H4 (cell line): ENCODE data around the gene ANK3. TPM values are rescaled to one million over a fixed set of nuclear protein-coding genes. Genes with fewer than 3 reads are reported as not detected.
A peak's percentile ranks its signal among the peaks of the same experiment; 100 is the strongest.

ENCODE experiments used
- DNase-seq: peaks from one replicate; pipeline ENCODE4 v3.0.0-alpha.2; 2015; ENCODE audit warnings: low spot score
- total RNA-seq: library from RNA; depleted of rRNA; stranded (reverse); fragments of >200 nt; shearing (Covaris generic); gene quantifications from 2 replicates; pipeline ENCODE4 v1.2.3, GENCODE V29; 2014

The ANK3 gene
- total RNA-seq, 1 experiment from 2014 or later = 10.2 TPM

DNA sequence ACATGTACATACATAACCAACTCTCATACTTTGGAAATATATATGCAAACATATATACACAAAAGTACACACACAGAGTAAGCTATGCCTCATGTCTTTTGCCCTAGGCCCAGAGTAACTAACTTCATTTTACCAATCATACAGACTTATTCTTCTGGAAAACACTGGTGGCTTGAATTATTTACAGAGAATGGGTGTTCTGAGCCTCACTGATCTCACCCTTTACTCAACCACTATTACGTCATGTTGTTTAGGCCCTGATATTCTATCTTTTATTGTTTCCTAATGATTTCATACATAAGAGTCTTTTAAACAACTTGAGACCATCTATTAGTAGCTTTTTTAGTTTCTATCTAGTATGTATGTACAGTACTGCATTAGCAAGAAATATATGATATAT is 43.0 kb downstream of the ANK3 start:
- no peak for DNase-seq

DNA sequence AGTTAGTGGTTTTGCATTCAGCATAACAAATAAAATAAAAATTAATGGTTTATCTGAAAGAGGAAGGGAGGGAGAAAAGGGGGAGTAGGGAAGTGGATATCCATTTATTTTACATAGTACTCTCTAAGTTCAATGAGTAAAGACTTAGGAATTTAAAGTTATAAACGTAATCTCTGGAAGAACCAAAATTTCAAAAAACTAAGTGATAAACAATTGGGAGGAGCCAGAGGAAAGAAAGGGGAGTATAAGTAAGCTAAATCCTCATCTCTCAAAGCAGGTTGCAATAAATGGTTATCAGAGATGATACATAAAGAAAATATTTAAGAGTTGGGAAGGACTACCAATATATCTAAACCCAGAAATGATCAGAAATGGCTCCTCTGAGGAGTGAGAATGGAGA is 46.4 kb downstream of the ANK3 start:
- DNase-seq = no peak

DNA sequence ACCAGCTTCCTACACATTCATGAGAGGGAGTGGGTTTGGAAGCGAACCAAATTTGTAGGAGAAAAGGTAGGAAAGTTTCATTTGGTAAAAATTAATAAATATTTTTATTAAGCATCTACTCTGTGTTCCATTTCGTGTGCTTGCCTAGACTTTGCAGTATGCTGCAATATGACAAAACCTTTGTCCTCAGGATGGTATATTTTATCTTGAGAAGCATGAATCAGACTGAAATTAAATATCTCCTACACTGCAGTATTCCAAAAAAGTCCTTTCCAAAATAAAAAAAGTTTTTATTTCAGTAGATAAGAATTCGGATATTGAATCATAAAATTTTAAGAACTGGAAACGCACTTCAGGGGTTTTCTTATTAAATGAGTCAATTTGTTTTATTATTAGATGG is 47.7 kb downstream of the ANK3 start:
- no peak for DNase-seq

DNA sequence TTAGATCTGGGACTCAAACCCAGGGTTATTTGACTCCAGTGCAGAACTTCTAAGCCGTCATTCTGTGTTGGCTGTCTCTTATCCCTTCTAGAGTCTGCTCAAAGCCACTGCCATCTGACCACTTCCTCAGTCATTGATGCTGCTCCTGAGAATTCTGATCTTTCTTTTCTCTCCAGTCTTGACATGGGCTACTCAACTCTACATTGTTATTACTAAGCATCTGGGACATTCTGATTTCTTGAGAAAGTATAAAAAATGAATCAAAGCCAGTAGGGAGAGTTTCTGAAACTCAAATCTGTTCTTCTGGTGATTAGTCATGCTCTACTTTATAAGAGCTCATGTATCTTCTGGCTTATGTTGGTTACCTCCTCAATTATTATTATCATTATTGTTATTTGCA is 48.7 kb downstream of the ANK3 start:
- no peak for DNase-seq

DNA sequence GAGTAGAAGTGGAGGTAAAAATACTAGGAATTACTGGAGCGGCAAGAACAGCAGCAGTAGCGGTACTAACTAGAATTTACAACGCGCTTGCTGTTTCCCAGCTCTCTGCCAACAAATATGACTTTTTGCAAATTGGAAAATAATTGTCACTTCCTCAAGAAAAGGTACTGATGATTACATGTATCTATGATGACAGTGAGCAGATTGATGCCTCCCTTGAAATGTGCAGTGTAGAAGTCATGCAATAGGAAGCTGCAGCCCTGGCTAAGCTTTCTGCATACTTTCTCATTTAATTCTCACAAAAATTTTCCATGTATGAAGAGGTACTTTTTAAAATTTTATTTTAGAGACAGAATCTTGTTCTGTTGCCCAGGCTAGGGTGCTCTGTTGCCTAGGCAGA is 49.9 kb downstream of the ANK3 start:
- no peak for DNase-seq

DNA sequence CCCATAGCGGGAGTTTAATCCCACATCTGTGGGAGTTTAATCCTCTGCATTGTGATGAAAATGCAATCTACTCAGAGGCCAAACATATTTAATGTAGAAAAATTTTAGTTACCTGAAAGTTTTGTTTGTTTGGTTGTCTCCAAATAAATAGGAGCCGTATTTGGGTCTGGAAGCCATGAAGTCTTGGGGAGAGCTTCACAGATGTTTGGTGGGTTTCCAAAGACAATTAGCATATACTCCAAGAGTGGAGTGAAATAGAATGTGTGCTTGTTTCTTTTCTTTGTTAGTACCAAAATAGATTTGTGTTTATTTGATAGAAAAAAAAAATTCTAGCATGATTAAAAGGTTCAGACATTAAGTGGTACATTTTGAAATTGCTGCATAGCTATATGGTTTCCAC is 50.9 kb downstream of the ANK3 start:
- no peak for DNase-seq

DNA sequence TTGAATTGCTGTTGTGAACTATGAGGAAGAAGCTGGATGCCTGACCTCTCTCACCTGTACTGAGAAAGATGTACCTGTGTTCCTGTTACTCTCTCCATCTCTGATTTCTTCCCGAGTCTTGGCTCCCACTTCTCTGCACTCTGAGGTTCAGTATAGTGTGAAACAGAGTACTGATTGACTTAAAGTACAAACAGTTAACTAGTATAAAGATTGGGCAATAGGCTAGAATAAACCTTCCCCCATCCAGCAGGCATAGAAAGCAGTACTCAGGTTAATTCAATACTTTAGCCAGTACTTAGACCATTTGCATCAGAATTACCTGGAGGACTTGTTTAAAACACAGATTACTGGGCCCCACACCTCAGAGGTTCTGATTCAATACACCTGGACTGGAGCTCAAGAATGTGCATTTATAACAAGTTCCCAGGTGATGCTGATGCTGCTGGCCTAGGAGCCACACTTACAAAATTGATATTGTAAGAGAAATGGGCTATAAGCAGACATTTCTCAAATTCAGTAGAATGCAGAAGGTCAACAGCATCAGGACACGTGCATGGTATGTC is 51.6 kb downstream of the ANK3 start:
- DNase-seq = no peak

DNA sequence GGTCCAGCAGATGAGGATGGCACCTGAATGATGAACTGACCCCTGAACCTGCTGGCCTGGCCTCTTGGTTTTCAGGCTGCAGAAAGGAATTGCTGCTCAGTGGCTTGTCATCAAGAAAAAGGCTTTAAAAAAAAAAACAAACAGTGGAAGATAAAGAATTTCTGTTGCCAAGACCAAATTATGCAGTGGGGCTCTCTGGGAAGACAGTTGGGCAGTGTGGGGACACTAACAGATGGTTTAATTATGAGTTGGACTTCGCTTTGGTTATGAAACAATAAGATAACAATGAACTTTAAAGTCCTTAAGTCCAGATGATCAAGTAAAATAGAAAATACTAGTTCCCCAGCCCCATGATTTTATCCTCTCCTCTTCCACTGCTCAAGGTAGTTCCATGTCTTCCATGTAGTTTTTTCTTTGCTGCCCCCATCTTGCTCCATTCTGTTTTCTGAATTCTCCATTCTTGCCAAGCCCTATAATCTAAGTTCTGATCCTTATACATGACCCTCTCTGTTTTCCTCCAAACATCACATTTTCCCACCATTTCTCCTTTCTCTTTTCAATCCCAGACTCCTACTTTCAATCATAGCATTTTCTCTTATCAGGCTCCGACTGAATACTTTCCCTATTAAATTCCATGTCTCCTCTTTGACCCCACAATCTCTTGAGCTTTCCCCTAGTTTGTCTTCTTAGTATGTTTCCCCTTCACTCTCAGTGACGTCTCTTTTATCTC is 52.6 kb downstream of the ANK3 start:
- no peak for DNase-seq

DNA sequence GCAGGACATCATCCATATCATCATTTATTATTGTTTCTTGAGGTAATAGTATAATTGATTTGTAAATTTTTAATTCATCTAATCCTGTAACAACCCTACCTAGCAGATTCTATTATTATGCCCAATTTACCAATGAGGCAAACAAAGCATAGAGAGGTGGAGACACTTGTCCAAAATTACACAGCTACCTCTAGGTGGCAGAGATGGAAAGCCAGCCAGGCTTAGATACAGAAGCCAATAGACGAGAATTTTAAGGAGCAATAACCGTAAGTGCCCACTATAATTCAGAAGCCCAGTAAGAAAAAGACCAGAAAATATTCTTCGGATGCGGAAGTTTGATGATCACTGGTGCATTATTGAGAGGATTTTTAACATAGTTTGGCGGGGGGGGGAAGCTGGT is 54.0 kb downstream of the ANK3 start:
- no peak for DNase-seq

DNA sequence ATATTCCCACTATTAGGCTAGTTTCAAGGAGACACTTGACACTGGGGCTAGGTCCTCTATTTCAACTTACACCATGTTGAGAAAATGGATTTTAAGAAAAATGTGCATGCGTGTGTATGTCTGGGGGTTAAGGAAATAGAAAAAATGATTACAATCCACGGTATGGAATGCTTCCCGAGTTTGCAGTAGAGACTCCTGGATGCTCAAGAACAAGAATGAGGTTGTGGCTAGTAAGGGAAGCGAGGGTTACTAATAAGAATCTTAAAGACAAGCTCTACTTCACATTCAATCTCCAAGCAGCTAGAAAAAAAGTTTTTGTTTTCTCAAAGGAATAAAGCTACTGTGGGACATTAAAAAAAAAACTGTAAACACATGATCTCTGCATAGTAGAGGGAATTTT is 54.7 kb downstream of the ANK3 start:
- DNase-seq = no peak

DNA sequence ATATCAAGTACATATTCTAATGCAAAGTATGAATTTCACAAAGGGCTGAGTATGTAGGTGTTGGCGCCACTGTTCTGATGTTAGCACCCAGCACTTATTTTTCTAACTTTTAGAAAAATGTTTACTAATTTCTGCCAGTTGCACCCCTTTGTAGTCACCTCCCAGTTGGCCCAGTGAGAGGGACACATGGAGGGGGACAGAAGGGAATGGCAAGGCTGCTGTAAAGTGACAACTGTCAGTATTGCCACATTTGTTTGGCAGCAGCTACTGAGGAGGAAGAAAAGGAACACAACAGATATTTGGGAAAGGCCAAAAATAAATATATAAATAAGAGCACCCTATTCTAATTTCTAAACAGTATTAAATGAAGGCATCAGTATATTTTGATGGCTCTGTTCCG is 57.3 kb downstream of the ANK3 start:
- no peak for DNase-seq

DNA sequence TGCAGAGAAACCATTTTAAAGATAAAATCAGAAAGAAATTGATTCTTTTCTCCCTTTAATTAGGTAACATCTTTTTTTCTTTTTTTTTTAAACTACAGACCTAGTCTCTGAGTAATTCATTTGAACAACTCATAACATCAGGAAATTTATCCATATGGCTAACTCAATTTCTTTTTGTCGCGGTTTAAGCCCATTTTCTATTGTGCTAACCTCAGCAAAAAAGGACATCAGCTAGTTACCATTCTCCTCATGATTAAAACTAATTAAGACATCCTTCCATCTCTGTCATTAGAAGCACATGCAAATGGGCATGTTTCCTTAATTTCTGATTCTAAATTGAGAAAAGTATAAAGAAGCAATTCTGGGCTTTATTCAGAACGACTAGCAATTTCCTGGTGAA is 57.8 kb downstream of the ANK3 start:
- DNase-seq = no peak

DNA sequence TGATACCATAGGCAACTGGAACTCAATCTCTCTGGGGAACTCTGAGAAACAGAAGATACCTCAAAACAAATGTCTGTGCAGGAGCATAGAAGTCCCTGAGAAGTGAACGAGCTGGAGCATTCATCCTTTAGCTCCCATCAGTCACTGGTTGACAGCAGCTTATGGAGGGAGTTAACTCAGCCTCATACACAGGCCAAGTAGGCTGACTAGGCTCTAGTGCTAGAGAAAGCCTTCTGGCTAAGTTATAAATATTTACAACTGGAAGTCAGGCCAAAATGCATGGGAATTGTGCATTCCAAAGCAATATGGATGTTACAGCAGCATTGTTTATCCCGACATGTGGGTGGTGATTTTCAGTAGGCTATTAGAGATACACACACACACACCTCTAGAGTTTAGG is 66.5 kb downstream of the ANK3 start:
- DNase-seq = no peak

DNA sequence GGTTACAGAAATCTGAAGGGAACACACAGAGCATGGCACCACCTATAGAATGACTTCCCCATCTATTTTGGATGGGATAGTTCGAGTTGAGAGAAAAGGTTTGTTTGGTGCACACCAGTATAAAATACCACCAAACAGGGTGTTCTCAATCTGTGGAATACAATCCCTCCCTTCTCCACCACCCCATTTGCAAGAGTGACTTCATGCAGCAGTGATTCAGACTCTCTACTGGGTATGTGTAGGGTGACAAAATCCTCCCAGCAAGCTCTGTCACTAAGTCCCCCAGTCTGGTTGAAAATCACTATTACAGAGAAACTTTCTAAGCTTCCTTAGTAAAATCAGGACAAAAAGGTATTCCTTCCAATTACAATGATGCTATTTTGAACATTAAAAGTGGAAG is 69.0 kb downstream of the ANK3 start:
- DNase-seq = no peak

DNA sequence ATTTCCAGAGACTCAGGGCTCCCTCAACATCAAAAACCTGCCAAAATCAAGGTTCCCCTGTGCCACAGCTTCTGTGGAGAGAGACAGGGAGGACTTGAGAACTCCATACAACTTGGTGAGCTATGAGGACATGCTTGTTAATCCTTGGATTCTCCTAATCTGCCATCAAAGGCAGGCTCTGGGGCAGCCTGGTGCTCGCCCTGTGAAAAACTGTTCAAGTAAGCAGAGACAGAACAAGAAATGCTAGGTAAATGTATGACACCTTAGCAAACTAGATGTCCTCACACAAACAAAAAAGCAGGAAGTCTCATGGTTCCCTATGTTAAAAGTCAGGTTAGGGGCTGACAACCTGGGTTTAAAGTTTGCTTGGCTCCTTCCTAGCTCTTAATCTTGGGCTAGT is 73.6 kb downstream of the ANK3 start:
- DNase-seq = no peak

DNA sequence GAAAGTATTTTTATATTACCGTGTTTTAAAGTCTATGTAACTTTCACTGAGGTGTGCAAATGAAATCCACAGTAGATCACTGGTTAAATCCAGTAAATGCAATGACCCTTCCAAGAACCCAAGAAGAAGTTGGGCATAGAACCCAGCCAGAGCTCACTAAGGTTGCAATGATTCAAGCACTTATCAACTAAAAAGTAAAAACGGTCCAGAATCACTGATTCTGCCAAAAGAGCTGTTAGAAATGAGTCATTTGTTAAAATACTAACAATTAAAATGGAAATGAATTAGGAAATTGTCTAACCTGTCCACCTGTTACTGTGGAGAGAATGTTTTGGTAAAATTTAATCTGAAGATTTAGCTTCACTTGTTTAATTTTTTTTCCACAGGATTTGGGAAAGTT is 74.4 kb downstream of the ANK3 start:
- DNase-seq = no peak

DNA sequence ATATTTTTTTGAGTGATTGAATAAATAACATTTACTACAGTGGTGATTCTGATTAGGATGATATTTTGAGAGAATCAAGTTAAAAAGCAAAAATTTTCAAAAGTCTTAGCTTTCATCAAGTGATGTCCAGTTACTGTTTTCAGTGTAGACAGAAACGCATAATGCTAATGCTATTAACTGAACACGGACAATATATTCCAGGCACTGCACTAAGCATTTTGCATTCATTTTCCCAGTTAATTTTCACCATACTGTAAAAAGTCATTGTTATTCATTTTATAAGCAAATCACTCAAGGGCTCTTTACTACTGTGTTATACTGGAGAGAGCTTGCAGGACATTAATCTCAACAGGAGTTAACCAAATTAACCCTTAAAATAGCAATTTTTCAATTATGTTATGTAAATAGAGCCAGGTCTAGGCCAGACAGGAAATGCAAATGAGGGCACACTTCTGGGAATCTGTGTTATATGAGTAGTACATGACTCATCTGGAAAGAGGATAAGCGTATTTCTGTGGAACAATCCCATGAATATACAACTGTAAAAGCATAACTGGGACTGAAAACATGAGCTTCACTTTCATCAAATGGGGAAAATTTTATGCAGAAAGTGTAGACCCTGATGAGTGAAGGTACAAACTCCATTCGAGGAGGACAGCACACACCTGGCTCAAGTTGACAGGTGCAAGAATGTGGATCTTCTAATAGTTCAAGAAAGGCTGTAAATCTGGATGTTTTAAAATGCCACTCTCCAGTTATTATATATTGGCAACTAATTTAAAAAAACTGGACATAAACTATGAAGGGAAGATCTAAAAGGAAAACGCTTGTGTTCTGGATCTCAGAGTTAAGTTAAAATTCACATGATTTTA is 75.4 kb downstream of the ANK3 start:
- DNase-seq = peak; percentile 74

DNA sequence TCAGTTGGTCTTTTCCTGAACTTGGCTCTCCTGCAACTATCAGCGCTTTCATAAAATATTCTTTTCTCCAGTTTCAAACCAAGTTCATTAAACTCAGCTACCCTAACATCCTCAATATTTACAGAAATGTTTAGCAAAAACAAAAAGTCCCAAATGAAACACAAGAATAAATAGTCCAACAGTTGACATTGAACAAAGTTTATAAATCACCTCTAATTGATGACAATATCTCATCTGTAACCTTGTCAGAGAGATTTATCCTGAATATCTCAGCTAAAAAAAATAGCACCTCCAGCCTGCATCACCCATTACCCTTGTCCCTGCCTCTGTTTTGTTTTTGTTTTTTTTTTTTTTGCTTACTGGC is 76.1 kb downstream of the ANK3 start:
- no peak for DNase-seq

DNA sequence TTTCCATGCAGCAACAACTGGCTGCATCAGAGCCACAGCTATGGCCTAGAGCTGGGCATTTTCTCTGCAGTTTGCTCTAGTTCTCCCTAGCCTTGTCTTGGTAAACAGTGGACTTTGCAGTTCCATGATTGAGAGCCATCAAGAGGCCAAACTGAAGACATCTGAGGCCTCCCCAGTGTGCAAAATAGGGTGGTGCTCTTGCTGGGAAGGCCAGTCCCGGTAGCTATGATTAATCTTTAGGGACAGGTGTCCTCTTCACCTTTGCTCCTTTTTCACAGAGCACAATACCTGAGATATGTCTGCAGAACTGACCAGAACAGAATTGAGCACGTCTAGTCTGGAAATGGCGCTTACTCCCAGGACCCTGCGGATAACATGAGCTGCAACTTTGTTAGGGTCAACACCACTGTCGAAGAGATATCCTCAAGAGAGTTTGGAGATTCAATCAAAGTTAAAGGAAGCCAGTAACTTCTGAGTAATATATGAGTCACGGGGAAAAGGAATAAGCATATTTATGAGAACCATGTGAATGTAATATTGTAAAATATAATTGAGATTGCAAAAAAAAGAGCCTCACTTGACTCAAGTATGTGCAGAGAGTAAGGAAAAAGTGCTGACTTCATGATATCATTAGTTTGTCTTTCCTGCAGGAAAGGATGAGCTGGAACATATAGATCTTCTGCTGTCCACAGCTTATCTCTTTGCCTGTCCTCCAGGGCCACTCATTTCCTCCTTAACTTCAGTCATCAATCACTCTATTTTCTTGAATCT is 76.7 kb downstream of the ANK3 start:
- DNase-seq = no peak

DNA sequence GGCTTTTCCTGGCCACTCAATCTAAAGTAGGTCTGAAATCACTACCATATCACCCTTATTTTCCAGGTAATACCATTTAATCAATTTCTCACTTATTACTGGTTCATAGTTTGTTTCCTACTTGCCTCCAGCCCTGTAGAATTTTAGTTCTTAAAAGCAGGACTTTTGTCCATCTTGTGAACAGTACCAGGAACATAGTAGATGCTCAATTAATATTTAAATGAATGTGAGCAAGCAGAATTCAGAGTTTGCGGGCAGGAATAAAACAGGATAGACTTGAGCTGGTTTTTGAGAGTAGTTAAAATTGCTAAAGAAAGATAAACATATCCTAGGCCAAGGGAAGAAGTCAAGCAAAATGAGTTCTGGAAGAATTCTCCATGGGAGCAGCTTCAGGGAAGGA is 77.9 kb downstream of the ANK3 start:
- no peak for DNase-seq

DNA sequence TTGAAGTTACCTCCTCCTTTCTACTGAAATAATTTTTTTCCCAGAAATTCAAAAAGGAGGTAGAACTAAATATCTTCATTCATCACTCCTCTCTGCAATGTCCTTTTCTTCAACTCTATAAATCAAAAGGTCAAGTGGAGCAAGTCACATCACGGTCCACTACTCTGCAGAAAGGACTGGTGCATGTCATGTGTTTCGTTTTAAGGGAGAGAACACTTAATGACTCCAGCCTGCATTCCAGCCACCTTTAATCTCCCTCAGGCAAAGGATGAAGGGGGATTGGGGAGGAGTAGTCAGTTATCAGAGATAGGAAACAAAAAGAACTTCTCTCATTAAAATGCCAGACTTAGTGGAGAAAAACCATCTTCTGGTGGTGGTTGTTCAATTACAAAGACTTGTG is 78.9 kb downstream of the ANK3 start:
- no peak for DNase-seq

DNA sequence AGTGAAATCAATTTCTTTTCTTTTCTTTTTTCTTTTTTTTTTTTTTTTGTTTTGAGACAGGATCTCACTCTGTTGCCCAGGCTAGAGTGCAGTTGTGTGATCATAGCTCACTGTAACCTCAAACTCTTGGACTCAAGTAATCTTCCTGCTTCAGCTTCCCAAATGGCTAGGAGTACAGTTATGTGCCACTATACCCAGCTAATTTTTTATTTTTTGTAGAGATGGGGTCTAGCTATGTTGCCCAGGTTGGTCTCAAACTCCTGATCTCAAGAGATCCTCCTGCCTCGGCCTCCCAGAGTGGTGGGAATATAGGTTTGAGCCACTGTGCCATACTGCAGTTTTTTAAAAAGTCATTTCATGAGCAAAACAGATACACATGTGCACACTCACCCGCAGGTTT is 79.8 kb downstream of the ANK3 start:
- DNase-seq = no peak
